Measurements from ENCODE around the gene NFATC1. TPM values are rescaled to one million over a fixed set of nuclear protein-coding genes. Genes with fewer than 3 reads are reported as not detected.
A peak's percentile ranks its signal among the peaks of the same experiment; 100 is the strongest.

The NFATC1 gene
- polyA plus RNA-seq, 1 of the 3 experiments (the other 2 are of a cell fraction), result 0.02 TPM

DNA sequence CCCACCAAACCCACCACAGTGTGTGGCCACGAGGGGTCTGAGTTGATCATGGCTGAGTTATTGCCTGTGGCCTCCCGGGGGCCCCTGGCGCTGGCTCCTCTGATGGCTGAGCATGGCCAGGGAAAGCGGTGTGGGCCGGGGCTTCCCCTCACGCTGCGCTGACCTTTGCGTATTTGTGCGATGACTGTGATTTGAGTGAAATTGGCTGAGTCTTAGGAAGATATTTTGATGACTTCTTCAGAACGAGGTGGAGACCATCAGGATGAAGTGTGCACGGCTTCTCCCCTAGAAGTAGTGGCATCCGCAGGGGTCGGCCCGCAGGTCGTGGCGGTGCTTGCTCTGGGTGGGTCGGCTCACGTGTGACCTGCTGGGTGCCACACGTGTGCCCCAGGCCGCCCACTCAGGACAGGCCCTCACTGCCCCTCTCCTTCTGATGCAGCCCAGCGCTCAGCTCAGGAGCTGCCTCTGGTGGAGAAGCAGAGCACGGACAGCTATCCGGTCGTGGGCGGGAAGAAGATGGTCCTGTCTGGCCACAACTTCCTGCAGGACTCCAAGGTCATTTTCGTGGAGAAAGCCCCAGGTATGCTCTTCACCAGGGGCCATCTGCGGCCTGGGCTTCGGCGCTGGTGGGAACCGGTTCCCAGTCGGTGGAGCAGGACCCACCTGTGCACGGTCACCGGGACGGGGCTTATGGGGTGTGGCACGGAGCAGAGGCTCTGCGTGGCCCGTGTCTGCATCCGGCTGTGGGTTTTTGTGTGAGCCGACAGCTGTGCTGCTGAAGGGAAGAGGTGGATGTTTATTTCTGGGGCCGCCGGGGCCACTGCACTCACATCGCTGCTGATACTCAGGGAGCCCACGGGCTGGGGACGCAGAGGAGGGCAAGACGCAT, 55.8 kb downstream of the NFATC1 start:
- ChIA-PET POLR2A (no interaction called here), CTCF (interaction anchor here (1.0 to 1.4 kb wide), 2 partner anchors 70 to 78 kb away, joined by 3 to 4 read pairs; no protein-coding TSS in a partner anchor)

GRCh38 chr18:79452190-79452990, 56.7 kb downstream of the NFATC1 start:
- Histone ChIP-seq H3K9me2 (no peaks in the 10 kb centered on the region), H3K27me3 (ENCODE audit: insufficient read depth) (peaks cover 96% of the 10 kb centered on the region), H4K20me1 (ENCODE audit: insufficient read depth) (no peaks in the 10 kb centered on the region), H3K27ac (ENCODE audit: low read depth in 2 of 2, low read length in 1 of 2) (no peak overlapping the region), H3K4me1 (ENCODE audit: control insufficient read depth in 1 of 2, insufficient read depth in 2 of 2, low read depth in 1 of 2, low read length in 1 of 2) (no peaks in the 10 kb centered on the region), H3K4me3 (ENCODE audit: low read depth in 2 of 2, low read length in 1 of 2) (no peak overlapping the region), H3F3A (replicated peaks; ENCODE audit: insufficient read depth) (no peaks in the 10 kb centered on the region), H2AFZ (ENCODE audit: low read depth) (no peak overlapping the region), H3K36me3 (replicated peaks in 1 of 2; ENCODE audit: control insufficient read depth in 1 of 2, insufficient read depth in 2 of 2, low read length in 1 of 2) (no peaks in the 10 kb centered on the region), H3K9ac (no peak overlapping the region), H3K4me2 (no peak overlapping the region), H3K79me2 (ENCODE audit: insufficient read depth) (no peaks in the 10 kb centered on the region), H3K9me3 (no peaks in the 10 kb centered on the region)
- WGBS (ENCODE audit: low lambda C conversion rate), result 33% methylated on average over 18 of the region's 26 CpGs
- CTCF ChIA-PET, result interaction anchor here (1.4 kb wide), 2 partner anchors 9 to 77 kb away, joined by 4 read pairs; no protein-coding TSS in a partner anchor
- POLR2A ChIA-PET, result no interaction called here
- no peak for DNase-seq
- TF ChIP-seq TCF12 (IDR thresholded peaks at IDR 0.05), result no peak
- TF ChIP-seq, protein P1, sequence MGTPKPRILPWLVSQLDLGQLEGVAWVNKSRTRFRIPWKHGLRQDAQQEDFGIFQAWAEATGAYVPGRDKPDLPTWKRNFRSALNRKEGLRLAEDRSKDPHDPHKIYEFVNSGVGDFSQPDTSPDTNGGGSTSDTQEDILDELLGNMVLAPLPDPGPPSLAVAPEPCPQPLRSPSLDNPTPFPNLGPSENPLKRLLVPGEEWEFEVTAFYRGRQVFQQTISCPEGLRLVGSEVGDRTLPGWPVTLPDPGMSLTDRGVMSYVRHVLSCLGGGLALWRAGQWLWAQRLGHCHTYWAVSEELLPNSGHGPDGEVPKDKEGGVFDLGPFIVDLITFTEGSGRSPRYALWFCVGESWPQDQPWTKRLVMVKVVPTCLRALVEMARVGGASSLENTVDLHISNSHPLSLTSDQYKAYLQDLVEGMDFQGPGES (IDR thresholded peaks at IDR 0.05; ENCODE audit: low read depth, low read length), result no peak
- no peak for TF ChIP-seq NFIC (IDR thresholded peaks at IDR 0.05; ENCODE audit: borderline replicate concordance)
- no peak for TF ChIP-seq FOXJ3 (CRISPR knock-in tag; IDR thresholded peaks at IDR 0.05)
- TF ChIP-seq, protein P2, sequence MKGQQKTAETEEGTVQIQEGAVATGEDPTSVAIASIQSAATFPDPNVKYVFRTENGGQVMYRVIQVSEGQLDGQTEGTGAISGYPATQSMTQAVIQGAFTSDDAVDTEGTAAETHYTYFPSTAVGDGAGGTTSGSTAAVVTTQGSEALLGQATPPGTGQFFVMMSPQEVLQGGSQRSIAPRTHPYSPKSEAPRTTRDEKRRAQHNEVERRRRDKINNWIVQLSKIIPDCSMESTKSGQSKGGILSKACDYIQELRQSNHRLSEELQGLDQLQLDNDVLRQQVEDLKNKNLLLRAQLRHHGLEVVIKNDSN (IDR thresholded peaks at IDR 0.05; ENCODE audit: borderline replicate concordance, low read depth), result no peak
- no peak for TF ChIP-seq RAD21 (IDR thresholded peaks at IDR 0.05; ENCODE audit: low read length)
- no peak for TF ChIP-seq YY1 (IDR thresholded peaks at IDR 0.05; ENCODE audit: low read depth)
- no peak for TF ChIP-seq RXRA (IDR thresholded peaks at IDR 0.05; ENCODE audit: borderline replicate concordance, low read depth)
- TF ChIP-seq REST (IDR thresholded peaks at IDR 0.05; ENCODE audit: low read depth, low read length), result no peak

More for the DNA sequence above, 55.8 kb downstream of the NFATC1 start:
- Histone ChIP-seq H3K9me2 (no peaks in the 10 kb centered on the region), H3K9ac (no peak overlapping the region), H3K4me3 (ENCODE audit: low read depth in 2 of 2, low read length in 1 of 2) (no peak overlapping the region), H3K27ac (ENCODE audit: low read depth in 2 of 2, low read length in 1 of 2) (no peak overlapping the region), H3K36me3 (replicated peaks in 1 of 2; ENCODE audit: control insufficient read depth in 1 of 2, insufficient read depth in 2 of 2, low read length in 1 of 2) (no peaks in the 10 kb centered on the region), H3K79me2 (ENCODE audit: insufficient read depth) (no peaks in the 10 kb centered on the region), H3K27me3 (ENCODE audit: insufficient read depth) (peaks cover 96% of the 10 kb centered on the region), H3F3A (replicated peaks; ENCODE audit: insufficient read depth) (no peaks in the 10 kb centered on the region), H3K9me3 (no peaks in the 10 kb centered on the region), H2AFZ (ENCODE audit: low read depth) (no peak overlapping the region), H4K20me1 (ENCODE audit: insufficient read depth) (no peaks in the 10 kb centered on the region), H3K4me1 (ENCODE audit: control insufficient read depth in 1 of 2, insufficient read depth in 2 of 2, low read depth in 1 of 2, low read length in 1 of 2) (no peaks in the 10 kb centered on the region), H3K4me2 (no peak overlapping the region)
- 55% methylated on average over 27 of the region's 45 CpGs for WGBS (ENCODE audit: low lambda C conversion rate)
- no peak for DNase-seq
- TF ChIP-seq, protein P1 (IDR thresholded peaks at IDR 0.05; ENCODE audit: low read depth, low read length), result no peak
- 0 out of 2 replicates have a peak, but pooled peaks have one; percentile 9 for TF ChIP-seq CTCF (IDR thresholded peaks at IDR 0.05)
